PC-9 (cell line): ENCODE results near the gene PUS1. TPM values are rescaled to one million over a fixed set of nuclear protein-coding genes. Genes with fewer than 3 reads are reported as not detected.

Experiments used
- BruUV-seq: library from RNA; stranded (reverse); fragments of 400-500 nt; replicated peaks from 2 replicates; lab custom pipeline; 2021; lab: Mats Ljungman, UMichigan
- CTCF ChIA-PET: fragments of 300-600 bp; sonication (Branson Sonifier 250); formaldehyde crosslinking; loops from one replicate; lab custom pipeline; 2022; ENCODE audit warnings: antibody characterized with exemption; lab: Charles Lee
- POLR2A ChIA-PET: fragments of 300-600 bp; sonication (Branson Sonifier 250); formaldehyde crosslinking; loops from one replicate; lab custom pipeline; 2022; ENCODE audit warnings: antibody characterized with exemption; ENCODE audit not compliant: unreplicated experiment; lab: Charles Lee
- DNase-seq, 2 experiments: peaks; one replicate each; pipeline versions ENCODE4 v3.0.0 to v3.0.0-alpha.2; 2015 to 2022; ENCODE audit warnings: mixed read lengths in 1 of 2
- H2AFZ ChIP-seq: fragments of 200-600 bp; sonication (generic); 2 replicates; pipeline ENCODE4 v1.8.1; 2017; ENCODE audit warnings: antibody characterized with exemption
- H3F3A ChIP-seq: fragments of 200-600 bp; sonication (generic); 2 replicates; pipeline ENCODE4 v1.8.1; 2017; ENCODE audit warnings: antibody characterized with exemption, mild to moderate bottlenecking, low read depth; ENCODE audit not compliant: insufficient read depth
- H3K27ac ChIP-seq: fragments of 200-600 bp; sonication (generic); 2 replicates; pipeline ENCODE4 v1.6.1; 2016; ENCODE audit warnings: mixed run types
- H3K27me3 ChIP-seq: fragments of 200-600 bp; sonication (generic); 2 replicates; pipeline ENCODE4 v1.6.1; 2016; ENCODE audit warnings: low read depth, mixed run types; ENCODE audit not compliant: insufficient read depth
- H3K36me3 ChIP-seq: fragments of 200-600 bp; sonication (generic); 2 replicates; pipeline ENCODE4 v1.6.1; 2016; ENCODE audit warnings: low read depth, mixed run types
- H3K4me1 ChIP-seq: fragments of 200-600 bp; sonication (generic); replicated peaks from 2 replicates; pipeline ENCODE4 v1.6.1; 2016; ENCODE audit warnings: mixed run types; ENCODE audit not compliant: insufficient read depth
- H3K4me2 ChIP-seq: fragments of 200-600 bp; sonication (generic); 2 replicates; pipeline ENCODE4 v1.6.1; 2017; ENCODE audit warnings: mixed run types
- H3K4me3 ChIP-seq: fragments of 200-600 bp; sonication (generic); 2 replicates; pipeline ENCODE4 v1.6.1; 2016; ENCODE audit warnings: mixed run types
- H3K79me2 ChIP-seq: fragments of 200-600 bp; sonication (generic); 2 replicates; pipeline ENCODE4 v1.6.1; 2017; ENCODE audit warnings: low read depth, mixed run types
- H3K9me2 ChIP-seq: fragments of 200-600 bp; sonication (generic); 2 replicates; pipeline ENCODE4 v1.8.1; 2017; ENCODE audit warnings: mild to moderate bottlenecking; ENCODE audit not compliant: insufficient read depth
- H3K9me3 ChIP-seq: fragments of 200-600 bp; sonication (generic); 2 replicates; pipeline ENCODE4 v1.8.1; 2016; ENCODE audit warnings: low read depth; ENCODE audit not compliant: insufficient read depth
- H4K20me1 ChIP-seq: fragments of 200-600 bp; sonication (generic); 2 replicates; pipeline ENCODE4 v1.8.1; 2017; ENCODE audit not compliant: insufficient read depth
- EZH2 ChIP-seq: fragments of 200-600 bp; sonication (generic); IDR thresholded peaks from 2 replicates; pipeline ENCODE4 v1.8.0; 2017; ENCODE audit warnings: antibody characterized with exemption, low read depth
- intact Hi-C: fragments of 100-400 bp; cut with micrococcal nuclease; formaldehyde crosslinking; loops from one replicate; pipeline ENCODE4 v1.10.0; 2022; ENCODE audit not compliant: unreplicated experiment
- total RNA-seq: library from RNA; stranded (reverse); gene quantifications from 2 replicates; pipeline ENCODE4 v1.2.3, GENCODE V29; 2021
- TF ChIP-seq, protein P1 (sequence below): fragments of 200-600 bp; sonication (generic); conservative IDR thresholded peaks from 2 replicates; pipeline ENCODE4 v1.6.1; 2017; ENCODE audit warnings: mixed run types, antibody characterized with exemption, mild to moderate bottlenecking, moderate library complexity

The PUS1 gene
- total RNA-seq, 1 experiment from 2014 or later = 37.0 TPM

DNA sequence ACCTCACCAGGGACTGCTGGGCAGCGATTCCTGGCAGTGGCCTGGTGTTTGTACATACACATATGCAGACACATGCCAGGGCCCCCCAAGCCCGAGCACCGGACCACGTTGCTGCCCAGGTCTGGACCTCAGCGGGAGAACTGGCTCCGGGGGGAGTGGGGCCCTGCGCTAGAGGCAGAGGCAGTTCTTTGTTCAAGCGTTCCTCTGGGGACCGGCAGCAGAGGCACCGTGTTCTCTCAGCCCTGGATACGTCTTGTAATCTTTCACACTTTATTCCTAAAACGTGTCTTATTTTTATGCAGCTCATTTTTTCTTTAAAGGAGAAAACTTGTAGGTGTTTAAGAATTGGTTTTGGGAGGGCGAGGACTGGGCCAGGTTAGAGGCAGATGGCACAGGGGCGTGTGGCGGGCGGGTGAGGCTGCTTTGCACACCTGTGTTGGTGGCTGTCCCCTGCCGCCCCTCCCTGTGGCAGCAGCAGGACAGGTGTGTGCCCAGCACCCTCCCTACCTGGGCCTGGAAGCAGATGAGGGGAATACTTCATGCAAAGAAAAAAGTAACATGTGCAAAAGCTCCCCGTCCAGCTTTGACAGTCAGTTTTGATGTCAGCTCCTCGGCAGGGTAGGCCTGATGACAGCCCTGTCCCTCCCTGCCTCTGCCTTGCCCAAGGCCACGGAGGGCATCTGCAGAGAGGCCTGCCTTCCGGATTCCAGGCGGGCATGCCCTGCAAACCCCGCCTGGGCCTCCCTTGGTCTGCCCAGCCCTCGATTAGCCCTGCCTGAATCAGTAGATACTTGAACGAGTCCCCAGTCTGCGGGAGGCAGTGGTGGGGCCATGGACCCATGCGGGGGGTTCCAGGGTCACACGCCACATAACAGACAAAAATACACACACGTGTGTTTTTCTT lies 7.0 kb upstream of the PUS1 start:
- H3K4me2 ChIP-seq = no peak overlapping the region
- no peaks in the 10 kb centered on the region for H3K79me2 ChIP-seq
- no peak overlapping the region for H3K4me3 ChIP-seq
- BruUV-seq = TSS peak; percentile 30
- H3K27me3 ChIP-seq = no peaks in the 10 kb centered on the region
- ChIA-PET POLR2A (no interaction called here), CTCF (no interaction called here)
- no peaks in the 10 kb centered on the region for H3K4me1 ChIP-seq
- no peak overlapping the region for H3K27ac ChIP-seq
- intact Hi-C loops = no loop called here
- H3F3A ChIP-seq = peaks cover 10% of the 10 kb centered on the region; the same call in 1 of the 2 replicates
- 0 out of 2 replicates have a peak, but pooled peaks cover 3% of the 10 kb centered on the region for H4K20me1 ChIP-seq
- peaks cover 7% of the 10 kb centered on the region; the same call in 1 of the 2 replicates for H3K36me3 ChIP-seq
- TF ChIP-seq EZH2 = no peak
- TF ChIP-seq, protein P1, sequence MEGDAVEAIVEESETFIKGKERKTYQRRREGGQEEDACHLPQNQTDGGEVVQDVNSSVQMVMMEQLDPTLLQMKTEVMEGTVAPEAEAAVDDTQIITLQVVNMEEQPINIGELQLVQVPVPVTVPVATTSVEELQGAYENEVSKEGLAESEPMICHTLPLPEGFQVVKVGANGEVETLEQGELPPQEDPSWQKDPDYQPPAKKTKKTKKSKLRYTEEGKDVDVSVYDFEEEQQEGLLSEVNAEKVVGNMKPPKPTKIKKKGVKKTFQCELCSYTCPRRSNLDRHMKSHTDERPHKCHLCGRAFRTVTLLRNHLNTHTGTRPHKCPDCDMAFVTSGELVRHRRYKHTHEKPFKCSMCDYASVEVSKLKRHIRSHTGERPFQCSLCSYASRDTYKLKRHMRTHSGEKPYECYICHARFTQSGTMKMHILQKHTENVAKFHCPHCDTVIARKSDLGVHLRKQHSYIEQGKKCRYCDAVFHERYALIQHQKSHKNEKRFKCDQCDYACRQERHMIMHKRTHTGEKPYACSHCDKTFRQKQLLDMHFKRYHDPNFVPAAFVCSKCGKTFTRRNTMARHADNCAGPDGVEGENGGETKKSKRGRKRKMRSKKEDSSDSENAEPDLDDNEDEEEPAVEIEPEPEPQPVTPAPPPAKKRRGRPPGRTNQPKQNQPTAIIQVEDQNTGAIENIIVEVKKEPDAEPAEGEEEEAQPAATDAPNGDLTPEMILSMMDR = no peak
- no peaks in the 10 kb centered on the region for H3K9me2 ChIP-seq
- no peak overlapping the region for H2AFZ ChIP-seq
- DNase-seq = no peak
- H3K9me3 ChIP-seq = no peaks in the 10 kb centered on the region

DNA sequence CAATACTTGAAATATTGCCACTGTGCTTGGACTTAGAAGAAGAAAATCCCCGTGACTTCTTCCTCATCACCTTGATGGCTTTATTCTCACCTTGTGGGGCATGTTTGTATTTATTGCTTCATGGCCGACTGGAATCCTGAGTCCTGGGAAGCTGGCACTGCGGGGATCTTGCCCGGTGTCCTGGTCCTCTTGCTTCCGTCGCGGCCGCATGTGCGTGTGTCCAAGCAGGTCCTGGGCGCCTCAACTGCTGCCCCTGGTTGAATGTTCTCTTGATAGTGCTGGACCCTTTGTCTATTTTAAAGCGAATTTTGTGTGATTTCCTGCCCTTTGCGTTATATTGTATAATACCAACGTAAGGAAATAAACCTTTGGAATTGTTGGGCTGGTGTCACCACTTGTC lies 6.3 kb upstream of the PUS1 start:
- Histone ChIP-seq H4K20me1 (0 out of 2 replicates have a peak, but pooled peaks cover 3% of the 10 kb centered on the region), H3K9me3 (no peaks in the 10 kb centered on the region), H3K4me1 (no peaks in the 10 kb centered on the region), H3K4me2 (no peak overlapping the region), H3K9me2 (no peaks in the 10 kb centered on the region), H3K79me2 (no peaks in the 10 kb centered on the region), H3F3A (peaks cover 10% of the 10 kb centered on the region; the same call in 1 of the 2 replicates), H3K36me3 (peaks cover 7% of the 10 kb centered on the region; the same call in 1 of the 2 replicates), H2AFZ (no peak overlapping the region), H3K4me3 (no peak overlapping the region), H3K27ac (no peak overlapping the region), H3K27me3 (no peaks in the 10 kb centered on the region)
- ChIA-PET POLR2A (no interaction called here), CTCF (no interaction called here)
- TF ChIP-seq, protein P1 = no peak
- no peak for TF ChIP-seq EZH2
- no TSS peak for BruUV-seq
- intact Hi-C loops = no loop called here
- no peak for DNase-seq

DNA sequence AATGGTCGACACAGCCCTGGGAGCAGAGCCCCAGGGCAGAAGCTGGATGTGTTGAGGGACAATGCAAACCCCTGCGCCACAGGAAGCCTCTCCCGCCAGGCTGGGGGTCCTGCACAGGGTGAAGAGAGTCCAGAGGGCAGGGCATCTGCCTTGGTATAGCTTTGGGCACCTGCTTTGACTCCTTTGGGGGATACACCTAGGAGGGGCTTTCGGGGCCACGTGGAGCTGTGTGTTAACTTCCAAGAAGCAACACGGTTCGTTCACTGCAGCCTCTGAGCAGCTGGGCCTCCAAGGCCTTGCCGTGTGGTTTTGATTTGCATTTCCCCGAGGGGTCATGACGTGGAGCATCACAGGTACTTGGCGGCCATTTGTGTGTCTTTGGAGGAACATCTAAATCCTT lies 5.8 kb upstream of the PUS1 start:
- peaks cover 7% of the 10 kb centered on the region; the same call in 1 of the 2 replicates for H3K36me3 ChIP-seq
- no peaks in the 10 kb centered on the region for H3K4me1 ChIP-seq
- H4K20me1 ChIP-seq = 0 out of 2 replicates have a peak, but pooled peaks cover 3% of the 10 kb centered on the region
- H3K27ac ChIP-seq = no peak overlapping the region
- DNase-seq = no peak
- CTCF ChIA-PET = no interaction called here
- no peaks in the 10 kb centered on the region for H3K9me3 ChIP-seq
- H3F3A ChIP-seq = peaks cover 10% of the 10 kb centered on the region; the same call in 1 of the 2 replicates
- BruUV-seq = no TSS peak
- H3K79me2 ChIP-seq = no peaks in the 10 kb centered on the region
- no peak for TF ChIP-seq EZH2
- TF ChIP-seq, protein P1 = no peak
- H3K27me3 ChIP-seq = no peaks in the 10 kb centered on the region
- H3K4me2 ChIP-seq = no peak overlapping the region
- intact Hi-C loops = no loop called here
- no peaks in the 10 kb centered on the region for H3K9me2 ChIP-seq
- H2AFZ ChIP-seq = no peak overlapping the region
- POLR2A ChIA-PET = no interaction called here
- H3K4me3 ChIP-seq = no peak overlapping the region
